H1 (cell line): ENCODE measurements around the gene LYL1. TPM values are rescaled to one million over a fixed set of nuclear protein-coding genes. Genes with fewer than 3 reads are reported as not detected.

ENCODE experiments used
- CTCF ChIA-PET: fragments of 300-600 bp; sonication (Branson Sonifier 250); formaldehyde crosslinking; loops from one replicate; lab custom pipeline; 2021; ENCODE audit not compliant: partially characterized antibody; lab: Charles Lee
- POLR2A ChIA-PET: fragments of 300-600 bp; sonication (Branson Sonifier 250); formaldehyde crosslinking; loops from one replicate; lab custom pipeline; 2021; ENCODE audit warnings: inconsistent platforms; ENCODE audit not compliant: partially characterized antibody; lab: Charles Lee
- DNase-seq, 2 experiments: peaks; one replicate each; pipeline versions ENCODE4 v3.0.0 to v3.0.0-alpha.2; 2010 to 2022; ENCODE audit warnings: low spot score in 2 of 2, low read depth in 1 of 2, mixed read lengths in 1 of 2
- FAIRE-seq: peaks from 2 replicates; lab custom pipeline; 2011; peaks lifted over from hg19 to GRCh38; lab: Jason Lieb, UNC
- H2AFZ ChIP-seq: 2 replicates; pipeline ENCODE4 v1.8.1; 2012; ENCODE audit warnings: low read length, inconsistent platforms
- H2AK5ac ChIP-seq: 2 replicates; pipeline ENCODE4 v1.6.1; 2013; ENCODE audit warnings: low read depth, low read length
- H2BK120ac ChIP-seq: replicated peaks from 2 replicates; pipeline ENCODE3; 2013; ENCODE audit warnings: low read depth, low read length, inconsistent platforms
- H2BK12ac ChIP-seq: 2 replicates; pipeline ENCODE4 v1.6.1; 2013; ENCODE audit warnings: low read depth, low read length
- H2BK15ac ChIP-seq: 2 replicates; pipeline ENCODE4 v1.6.1; 2013; ENCODE audit warnings: low read length
- H2BK20ac ChIP-seq: 2 replicates; pipeline ENCODE4 v1.6.1; 2013; ENCODE audit warnings: low read length
- H2BK5ac ChIP-seq: 2 replicates; pipeline ENCODE4 v1.6.1; 2013; ENCODE audit warnings: low read depth, low read length
- H3K14ac ChIP-seq: 2 replicates; pipeline ENCODE4 v1.6.1; 2013; ENCODE audit warnings: inconsistent platforms; ENCODE audit not compliant: insufficient read length
- H3K18ac ChIP-seq: 2 replicates; pipeline ENCODE4 v1.6.1; 2013; ENCODE audit warnings: low read length; ENCODE audit errors: extremely low read depth
- H3K23ac ChIP-seq: 2 replicates; pipeline ENCODE4 v1.6.1; 2013; ENCODE audit warnings: inconsistent platforms; ENCODE audit not compliant: insufficient read length
- H3K23me2 ChIP-seq: 2 replicates; pipeline ENCODE4 v1.6.1; 2013; ENCODE audit warnings: low read depth, low read length
- H3K27ac ChIP-seq: 2 replicates; pipeline ENCODE4 v1.6.1; 2011; ENCODE audit warnings: low read depth, low read length, inconsistent platforms
- H3K27me3 ChIP-seq, 4 experiments: replicated peaks in 1 of 4; 1 replicate in 1 of 4; 2 replicates in 3 of 4; pipeline versions ENCODE4 v1.6.1 to v1.8.1; 2011 to 2013; ENCODE audit warnings: low read length in 3 of 4, mild to moderate bottlenecking in 3 of 4, inconsistent platforms in 2 of 4, mixed read lengths in 2 of 4, moderate library complexity in 1 of 4; ENCODE audit not compliant: control insufficient read depth in 3 of 4, insufficient read depth in 3 of 4; ENCODE audit errors: extremely low read depth in 1 of 4
- H3K36me3 ChIP-seq, 4 experiments: 2 replicates each; pipeline versions ENCODE4 v1.6.1 to v1.8.1; 2011 to 2013; ENCODE audit warnings: mild to moderate bottlenecking in 4 of 4, low read length in 3 of 4, moderate library complexity in 2 of 4, control low read depth in 1 of 4, inconsistent platforms in 1 of 4; ENCODE audit not compliant: insufficient read depth in 4 of 4, control insufficient read depth in 2 of 4
- H3K4ac ChIP-seq: replicated peaks from 2 replicates; pipeline ENCODE3; 2013; ENCODE audit warnings: low read length, low read depth, mixed read lengths, inconsistent platforms; ENCODE audit not compliant: insufficient read length
- H3K4me1 ChIP-seq, 4 experiments: replicated peaks in 1 of 4; 1 replicate in 1 of 4; 2 replicates in 3 of 4; pipeline versions ENCODE4 v1.6.1 to v1.8.1; 2011 to 2013; ENCODE audit warnings: low read length in 3 of 4, inconsistent platforms in 2 of 4, mixed read lengths in 1 of 4; ENCODE audit not compliant: insufficient read depth in 4 of 4, control insufficient read depth in 3 of 4
- H3K4me2 ChIP-seq, 2 experiments: 2 replicates each; pipeline versions ENCODE4 v1.6.1 to v1.8.1; 2011 to 2013; ENCODE audit warnings: low read depth in 2 of 2, low read length in 2 of 2, control low read depth in 1 of 2, inconsistent platforms in 1 of 2, mild to moderate bottlenecking in 1 of 2; ENCODE audit not compliant: insufficient read depth in 1 of 2
- H3K4me3 ChIP-seq, 4 experiments: fragments of 200-600, 300-600 bp in 1 of 4; sonication (generic), shearing (Covaris generic), sonication (Bioruptor Twin) in 1 of 4; 2 replicates each; pipeline versions ENCODE4 v1.5.1 to v1.8.1; 2011 to 2016; ENCODE audit warnings: low read length in 4 of 4, low read depth in 3 of 4, control low read depth in 2 of 4, inconsistent platforms in 2 of 4, mild to moderate bottlenecking in 2 of 4, mixed read lengths in 1 of 4, moderate library complexity in 1 of 4; ENCODE audit not compliant: insufficient read depth in 2 of 4; ENCODE audit errors: extremely low read depth in 1 of 4
- H3K56ac ChIP-seq: replicated peaks from 2 replicates; pipeline ENCODE3; 2013; ENCODE audit warnings: low read depth, mild to moderate bottlenecking, mixed read lengths, low read length, inconsistent platforms; ENCODE audit not compliant: insufficient read length
- H3K79me1 ChIP-seq: 2 replicates; pipeline ENCODE4 v1.6.1; 2013; ENCODE audit warnings: low read depth, low read length, control low read depth
- H3K79me2 ChIP-seq, 2 experiments: 2 replicates each; pipeline versions ENCODE4 v1.6.1 to v1.8.1; 2012 to 2013; ENCODE audit warnings: low read length in 2 of 2, mild to moderate bottlenecking in 2 of 2, inconsistent platforms in 1 of 2; ENCODE audit not compliant: insufficient read depth in 2 of 2, control insufficient read depth in 1 of 2
- H3K9ac ChIP-seq, 4 experiments: replicated peaks in 1 of 4; 1 replicate in 1 of 4; 2 replicates in 3 of 4; pipeline versions ENCODE4 v1.6.1 to v1.8.1; 2011 to 2013; ENCODE audit warnings: low read depth in 3 of 4, low read length in 3 of 4, control low read depth in 2 of 4, mild to moderate bottlenecking in 2 of 4, moderate library complexity in 2 of 4, inconsistent platforms in 1 of 4; ENCODE audit errors: extremely low read depth in 1 of 4
- H3K9me3 ChIP-seq, 2 experiments: 2 replicates each; pipeline versions ENCODE4 v1.6.1 to v1.8.1; 2012 to 2013; ENCODE audit warnings: mild to moderate bottlenecking in 2 of 2, moderate library complexity in 2 of 2, control low read depth in 1 of 2, inconsistent platforms in 1 of 2, low read depth in 1 of 2, low read length in 1 of 2, mixed read lengths in 1 of 2; ENCODE audit not compliant: insufficient read depth in 2 of 2
- H4K20me1 ChIP-seq, 2 experiments: replicated peaks in 1 of 2; 2 replicates each; pipeline versions ENCODE3 to v1.8.1; 2011 to 2013; ENCODE audit warnings: inconsistent platforms in 2 of 2, low read length in 2 of 2, mild to moderate bottlenecking in 1 of 2; ENCODE audit not compliant: insufficient read depth in 2 of 2, control insufficient read depth in 1 of 2
- H4K5ac ChIP-seq: 2 replicates; pipeline ENCODE4 v1.6.1; 2013; ENCODE audit warnings: low read length, low read depth, mixed read lengths, inconsistent platforms; ENCODE audit not compliant: insufficient read length
- H4K8ac ChIP-seq: 2 replicates; pipeline ENCODE4 v1.8.0; 2013; ENCODE audit warnings: mild to moderate bottlenecking, moderate library complexity, low read length, inconsistent platforms; ENCODE audit not compliant: insufficient read depth; ENCODE audit errors: extremely low read depth
- H4K91ac ChIP-seq: replicated peaks from 2 replicates; pipeline ENCODE3; 2013; ENCODE audit warnings: low read length, mixed read lengths, inconsistent platforms; ENCODE audit not compliant: insufficient read length
- CTBP2 ChIP-seq: IDR thresholded peaks from 2 replicates; pipeline ENCODE4 v1.7.0; 2011; ENCODE audit warnings: borderline replicate concordance, mild to moderate bottlenecking, moderate library complexity, mixed read lengths, low read length; ENCODE audit not compliant: insufficient read depth, insufficient read length
- RNF2 ChIP-seq: fragments of 200-900, 300-1000 bp; sonication (generic); IDR thresholded peaks from 2 replicates; pipeline ENCODE4 v1.7.1; 2016; ENCODE audit warnings: borderline replicate concordance, low read depth, mild to moderate bottlenecking, antibody characterized with exemption, low read length; ENCODE audit not compliant: poor library complexity, severe bottlenecking; ENCODE audit errors: missing control alignments
- SUZ12 ChIP-seq: fragments of 200-600 bp; sonication (generic); IDR thresholded peaks from 2 replicates; pipeline ENCODE4 v1.6.1; 2012; ENCODE audit warnings: mild to moderate bottlenecking, inconsistent platforms, low read length, moderate library complexity, mixed read lengths
- WGBS, 2 experiments: shearing (Covaris generic) in 1 of 2; methylation state at CpG; one replicate each; pipeline versions ENCODE4 v1.1.6 to v1.1.7; 2013 to 2015; ENCODE audit warnings: low lambda C conversion rate in 2 of 2, mixed read lengths in 2 of 2, inconsistent platforms in 1 of 2, low coverage in 1 of 2, missing lambda C conversion rate in 1 of 2; ENCODE audit not compliant: insufficient replicate concordance in 2 of 2, insufficient coverage in 1 of 2, insufficient read length in 1 of 2; ENCODE audit errors: extremely low coverage in 1 of 2, missing lambda C conversion rate in 1 of 2; 5-methylcytosine and 5-hydroxymethylcytosine counted together
- polyA plus RNA-seq, 7 experiments: library from polyadenylated mRNA; depleted of rRNA in 3 of 7; stranded (reverse) in 5 of 7; unstranded in 2 of 7; fragments of >200 nt in 5 of 7; fragments of 200-250 nt in 2 of 7; gene quantifications; 1 replicate in 5 of 7; 2 replicates in 1 of 7; 4 replicates in 1 of 7; pipeline versions ENCODE4 v1.2.1 to v1.2.3, GENCODE V29; 2011 to 2013; ENCODE audit warnings: missing spikeins in 2 of 7, mixed read lengths in 2 of 7
- total RNA-seq: library from RNA; stranded (reverse); fragmentation: NEBNext Ultra II Directional; extraction: Animal tissue kit (Norgen Biotek cat#: 25700); gene quantifications from 2 replicates; pipeline ENCODE4 v1.2.1, GENCODE V29; 2021

The LYL1 gene
- total and polyA plus RNA-seq, 2 of the 8 experiments (the other 6 are each of a cell fraction or from before 2014, with no cell fraction given), result 0.58 to 0.76 TPM

DNA sequence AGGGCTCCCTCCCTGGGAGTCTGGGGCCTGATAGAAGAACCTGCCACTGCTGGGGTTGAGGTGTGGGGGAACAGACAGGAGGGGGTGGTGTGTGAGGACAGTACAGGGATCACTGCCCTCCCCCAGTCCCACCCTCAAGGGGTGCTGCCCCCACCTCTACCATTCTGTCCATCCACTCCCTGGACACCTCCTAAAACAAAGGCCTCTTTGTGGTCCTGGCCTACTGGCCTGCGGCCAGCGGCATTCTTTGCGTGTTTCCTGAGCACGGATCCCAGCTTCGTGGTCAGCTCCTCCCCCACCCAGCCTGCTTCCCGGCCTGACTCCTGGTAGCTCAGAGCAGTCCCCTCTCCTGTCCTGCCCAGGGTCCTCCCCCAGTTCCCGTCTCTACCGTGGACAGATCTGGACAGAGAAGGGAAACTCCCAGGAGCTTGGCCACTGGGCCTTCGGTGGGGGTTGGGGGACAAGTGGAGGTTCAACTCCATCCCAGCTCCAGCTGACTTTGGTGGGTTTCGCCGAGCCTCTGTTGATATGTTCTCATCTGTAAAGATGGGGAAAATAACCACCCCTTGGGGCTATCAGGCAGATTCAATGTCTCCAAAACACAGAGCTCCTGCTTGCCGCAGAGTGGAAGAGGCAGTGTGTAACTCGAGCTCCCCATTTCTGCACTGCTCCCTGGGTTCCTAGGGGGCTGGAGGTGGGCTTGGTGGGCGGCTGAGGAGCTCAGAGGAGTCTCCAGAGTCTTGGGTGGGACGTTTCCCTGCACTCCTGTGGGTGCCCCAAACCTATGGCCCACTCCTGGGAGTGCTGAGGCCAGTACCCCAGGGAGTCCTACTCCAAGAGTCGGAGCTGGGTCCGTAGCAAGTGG is 48.7 kb downstream of the LYL1 start:
- H3K27ac ChIP-seq, result no peak overlapping the region
- 0 out of 2 replicates have a peak overlapping the region, but pooled peaks have one; percentile 69 for H2AK5ac ChIP-seq

More for the DNA sequence above, 48.7 kb downstream of the LYL1 start:
- ChIA-PET POLR2A (interaction anchor here (0.7 to 3.2 kb wide), 11 partner anchors 20 to 101 kb away, joined by 3 to 18 read pairs (median 4); no protein-coding TSS in a partner anchor), CTCF (interaction anchor here (0.6 to 48.8 kb wide), 10 partner anchors 4 to 126 kb away, joined by 3 to 1145 read pairs (median 111); no protein-coding TSS in a partner anchor)
- Histone ChIP-seq H3K4me3 (no peak overlapping the region), H4K8ac (peak overlapping the region; percentile 16; the same call in 1 of the 2 replicates), H3K27me3 (peaks cover 87 to 100% (median 98%) of the 10 kb centered on the region in 4 experiments), H4K20me1 (peaks cover 18 to 21% of the 10 kb centered on the region in 2 experiments), H3K79me2 (no peaks in the 10 kb centered on the region), H2BK12ac (peak overlapping the region; percentile 84; the same call in 1 of the 2 replicates), H3K9ac (no peak overlapping the region), H3K18ac (no peak overlapping the region), H2BK5ac (0 out of 2 replicates have a peak overlapping the region, but pooled peaks have one; percentile 21), H4K5ac (no peak overlapping the region), H3K9me3 (no peaks in the 10 kb centered on the region), H3K4me2 (peak overlapping the region; percentile 66 to 82; a peak in 1 of 4 replicates), H2BK120ac (no peak overlapping the region), H3K23ac (no peak overlapping the region), H3K36me3 (no peaks in the 10 kb centered on the region), H2BK20ac (no peak overlapping the region), H3K79me1 (no peaks in the 10 kb centered on the region), H3K4me1 (peaks cover 7 to 42% (median 39%) of the 10 kb centered on the region in 4 experiments), H2AFZ (no peak overlapping the region), H3K14ac (no peak overlapping the region), H3K4ac (no peak overlapping the region), H4K91ac (no peak overlapping the region), H3K56ac (no peak overlapping the region), H3K23me2 (peaks cover 6% of the 10 kb centered on the region; the same call in 1 of the 2 replicates), H2BK15ac (peak overlapping the region; percentile 92; the same call in 1 of the 2 replicates)
- FAIRE-seq (no peak), DNase-seq (no peak)
- TF ChIP-seq RNF2 (peak; percentile 36), CTBP2 (no peak), SUZ12 (peak; percentile 61; the same call in 1 of the 2 replicates)
- WGBS, 2 experiments, result 23% methylated on average over 16 of the region's 17 CpGs; no CpG with 5 or more reads in 1 of the 2 experiments
